ENCODE results near the gene FBXL20.

- TF ChIP-seq CTCF (IDR thresholded peaks at IDR 0.05) (no peak), POLR2A (IDR thresholded peaks at IDR 0.05) (no peak)
Measured at GRCh38 chr17:39341541-39341940, 59.9 kb downstream of the FBXL20 start.
